Measurements from ENCODE around the gene JMJD8.

- no peak for TF ChIP-seq CTCF (IDR thresholded peaks at IDR 0.05)
- TF ChIP-seq POLR2AphosphoS5 (IDR thresholded peaks at IDR 0.05) = no peak
- TF ChIP-seq EP300 (IDR thresholded peaks at IDR 0.05) = no peak
Measured at GRCh38 chr16:689175-689897, 5.2 kb upstream of the JMJD8 start.

Data from esophagus muscularis mucosa (tissue), 4 donors.